HCT116 (cell line): ENCODE results near the gene ACOXL. TPM values are rescaled to one million over a fixed set of nuclear protein-coding genes. Genes with fewer than 3 reads are reported as not detected.

Experiments
- ATAC-seq: fragments of 200-7000 bp; cut with Tn5 transposase; 2 replicates; pipeline ENCODE4 v1.9.1; 2020; ENCODE audit warnings: mild to moderate bottlenecking, moderate library complexity
- BruUV-seq: library from RNA; stranded (reverse); fragments of 400-500 nt; replicated peaks from 2 replicates; lab custom pipeline; 2021; lab: Mats Ljungman, UMichigan
- CTCF ChIA-PET: fragments of 300-600 bp; sonication (Branson Sonifier 250); formaldehyde crosslinking; loops from one replicate; lab custom pipeline; 2021; ENCODE audit warnings: antibody characterized with exemption; lab: Charles Lee
- POLR2A ChIA-PET: fragments of 300-600, 350-600 bp; sonication (Branson Sonifier 250); formaldehyde crosslinking; loops from one replicate; lab custom pipeline; 2021; ENCODE audit warnings: antibody characterized with exemption; lab: Charles Lee
- RAD21 ChIA-PET, 2 experiments: fragments of 300-600 bp; sonication (Branson Sonifier 250); formaldehyde crosslinking; loops; one replicate each; lab custom pipeline; 2023; ENCODE audit warnings: low total read pairs in 2 of 2; ENCODE audit not compliant: uncharacterized antibody in 2 of 2, unreplicated experiment in 2 of 2, low non-redundant PET in 1 of 2; lab: Charles Lee
- DNase-seq: peaks from one replicate; pipeline ENCODE4 v3.0.0-alpha.2; 2010; ENCODE audit warnings: low read depth, low spot score
- H2AFZ ChIP-seq: fragments of 200-600 bp; shearing (Covaris generic), sonication (generic); 2 replicates; pipeline ENCODE4 v1.6.1; 2017; ENCODE audit warnings: low read depth, mixed run types, mixed read lengths, antibody characterized with exemption, low read length; ENCODE audit not compliant: poor library complexity, severe bottlenecking
- H3K27ac ChIP-seq: 2 replicates; pipeline ENCODE4 v1.5.1; 2012; ENCODE audit warnings: low read depth, low read length
- H3K27me3 ChIP-seq: fragments of 200-600 bp; sonication (generic); 2 replicates; pipeline ENCODE4 v1.6.1; 2016; ENCODE audit warnings: mixed run types, low read length, mixed read lengths; ENCODE audit not compliant: insufficient read depth
- H3K36me3 ChIP-seq, 2 experiments: fragments of 200-500 bp in 1 of 2; fragments of 200-600 bp in 1 of 2; sonication (Bioruptor generic) in 1 of 2; sonication (generic) in 1 of 2; 2 replicates each; pipeline versions ENCODE4 v1.5.1 to v1.6.1; 2014 to 2016; ENCODE audit warnings: low read length in 2 of 2, inconsistent platforms in 1 of 2, mixed read lengths in 1 of 2, mixed run types in 1 of 2; ENCODE audit not compliant: insufficient read depth in 2 of 2, control insufficient read depth in 1 of 2
- H3K4me1 ChIP-seq, 2 experiments: fragments of 200-600 bp in 1 of 2; sonication (generic) in 1 of 2; 2 replicates each; pipeline versions ENCODE4 v1.5.1 to v1.6.1; 2012 to 2017; ENCODE audit warnings: low read length in 2 of 2, inconsistent platforms in 1 of 2, mild to moderate bottlenecking in 1 of 2, mixed read lengths in 1 of 2, mixed run types in 1 of 2, moderate library complexity in 1 of 2; ENCODE audit not compliant: insufficient read depth in 2 of 2, control insufficient read depth in 1 of 2
- H3K4me2 ChIP-seq: fragments of 200-600 bp; sonication (generic); 2 replicates; pipeline ENCODE4 v1.6.1; 2017; ENCODE audit warnings: mixed run types, low read length, mixed read lengths
- H3K4me3 ChIP-seq, 2 experiments: fragments of 200-600 bp in 1 of 2; sonication (generic) in 1 of 2; replicated peaks in 1 of 2; 2 replicates each; pipeline ENCODE4 v1.5.1; 2011 to 2016; ENCODE audit warnings: low read length in 2 of 2, control low read depth in 1 of 2, low read depth in 1 of 2, mild to moderate bottlenecking in 1 of 2, mixed read lengths in 1 of 2, mixed run types in 1 of 2
- H3K79me2 ChIP-seq: fragments of 200-600 bp; sonication (generic); 2 replicates; pipeline ENCODE4 v1.6.1; 2017; ENCODE audit warnings: mild to moderate bottlenecking, mixed run types, low read length, moderate library complexity, mixed read lengths; ENCODE audit not compliant: insufficient read depth
- H3K9ac ChIP-seq: fragments of 200-600 bp; sonication (generic); 2 replicates; pipeline ENCODE4 v1.6.1; 2016; ENCODE audit warnings: low read length, mixed read lengths
- H3K9me2 ChIP-seq: fragments of 200-600 bp; sonication (generic), shearing (Covaris generic); 2 replicates; pipeline ENCODE4 v1.6.1; 2017; ENCODE audit warnings: mixed run types, mild to moderate bottlenecking, moderate library complexity; ENCODE audit not compliant: insufficient read depth
- H3K9me3 ChIP-seq, 2 experiments: fragments of 200-500 bp in 1 of 2; fragments of 200-600 bp in 1 of 2; sonication (Bioruptor generic) in 1 of 2; sonication (generic) in 1 of 2; 2 replicates each; pipeline ENCODE4 v1.6.1; 2014 to 2017; ENCODE audit warnings: low read length in 2 of 2, mixed read lengths in 2 of 2, inconsistent platforms in 1 of 2, low read depth in 1 of 2, mild to moderate bottlenecking in 1 of 2, mixed run types in 1 of 2, moderate library complexity in 1 of 2; ENCODE audit not compliant: control insufficient read depth in 1 of 2, insufficient read depth in 1 of 2
- H4K20me1 ChIP-seq: fragments of 200-600 bp; sonication (generic), shearing (Covaris generic); 2 replicates; pipeline ENCODE4 v1.6.1; 2017; ENCODE audit warnings: mixed run types, mild to moderate bottlenecking, moderate library complexity; ENCODE audit not compliant: insufficient read depth
- CBX3 ChIP-seq: IDR thresholded peaks from 2 replicates; pipeline ENCODE4 v1.6.1; 2012; ENCODE audit warnings: low read depth
- EGR1 ChIP-seq: IDR thresholded peaks from 2 replicates; pipeline ENCODE4 v1.6.1; 2012; ENCODE audit warnings: low read depth
- ELF1 ChIP-seq: IDR thresholded peaks from 2 replicates; pipeline ENCODE4 v1.6.1; 2012; ENCODE audit warnings: low read depth, borderline replicate concordance
- EZH2 ChIP-seq: fragments of 200-600 bp; sonication (generic); IDR thresholded peaks from 2 replicates; pipeline ENCODE4 v1.6.1; 2017; ENCODE audit warnings: antibody characterized with exemption, mixed run types
- EZH2phosphoT487 ChIP-seq: fragments of 200-600 bp; IDR thresholded peaks from 2 replicates; pipeline ENCODE4 v1.6.1; 2018; ENCODE audit warnings: antibody characterized with exemption, borderline replicate concordance
- FOSL1 ChIP-seq: IDR thresholded peaks from 2 replicates; pipeline ENCODE4 v1.6.1; 2012; ENCODE audit warnings: low read depth
- JUND ChIP-seq: IDR thresholded peaks from 2 replicates; pipeline ENCODE4 v1.6.1; 2012
- POLR2AphosphoS5 ChIP-seq: IDR thresholded peaks from 2 replicates; pipeline ENCODE4 v1.6.1; 2011; ENCODE audit warnings: mild to moderate bottlenecking, low read depth, low read length, moderate library complexity
- RAD21 ChIP-seq: IDR thresholded peaks from 2 replicates; pipeline ENCODE4 v1.6.1; 2012; ENCODE audit warnings: low read depth, mild to moderate bottlenecking
- SP1 ChIP-seq: IDR thresholded peaks from 2 replicates; pipeline ENCODE4 v1.6.1; 2012; ENCODE audit warnings: low read depth
- SRF ChIP-seq: IDR thresholded peaks from 2 replicates; pipeline ENCODE4 v1.6.1; 2012; ENCODE audit warnings: low read depth
- TCF7L2 ChIP-seq: IDR thresholded peaks from 2 replicates; pipeline ENCODE4 v1.7.0; 2011; ENCODE audit warnings: borderline replicate concordance, inconsistent platforms; ENCODE audit not compliant: insufficient read depth, insufficient read length; ENCODE audit errors: extremely low read depth
- YY1 ChIP-seq: IDR thresholded peaks from 2 replicates; pipeline ENCODE4 v1.6.1; 2011; ENCODE audit warnings: low read length, low read depth, moderate library complexity, mild to moderate bottlenecking; ENCODE audit not compliant: insufficient replicate concordance; ENCODE audit errors: extremely low read depth
- ZNF274 ChIP-seq: fragments of 200-500 bp; sonication (Bioruptor generic); IDR thresholded peaks from 2 replicates; pipeline ENCODE4 v1.6.1; 2014; ENCODE audit warnings: mild to moderate bottlenecking, low read depth, low read length, inconsistent platforms
- intact Hi-C: fragments of 100-400 bp; cut with micrococcal nuclease; formaldehyde crosslinking; loops from 2 replicates; pipeline ENCODE4 v1.10.0; 2022
- total RNA-seq: library from RNA; stranded (reverse); gene quantifications from one replicate; pipeline ENCODE4 v1.2.1, GENCODE V29; 2021; ENCODE audit not compliant: unreplicated experiment
- TF ChIP-seq, protein P1 (sequence below): IDR thresholded peaks from 2 replicates; pipeline ENCODE4 v1.6.1; 2012
- TF ChIP-seq, protein P2 (sequence below): IDR thresholded peaks from 2 replicates; pipeline ENCODE4 v1.6.1; 2012
- TF ChIP-seq, protein P3 (sequence below): IDR thresholded peaks from 2 replicates; pipeline ENCODE4 v1.6.1; 2012; ENCODE audit warnings: low read depth

The ACOXL gene
- total RNA-seq, 1 experiment from 2014 or later: 5.5 TPM

DNA sequence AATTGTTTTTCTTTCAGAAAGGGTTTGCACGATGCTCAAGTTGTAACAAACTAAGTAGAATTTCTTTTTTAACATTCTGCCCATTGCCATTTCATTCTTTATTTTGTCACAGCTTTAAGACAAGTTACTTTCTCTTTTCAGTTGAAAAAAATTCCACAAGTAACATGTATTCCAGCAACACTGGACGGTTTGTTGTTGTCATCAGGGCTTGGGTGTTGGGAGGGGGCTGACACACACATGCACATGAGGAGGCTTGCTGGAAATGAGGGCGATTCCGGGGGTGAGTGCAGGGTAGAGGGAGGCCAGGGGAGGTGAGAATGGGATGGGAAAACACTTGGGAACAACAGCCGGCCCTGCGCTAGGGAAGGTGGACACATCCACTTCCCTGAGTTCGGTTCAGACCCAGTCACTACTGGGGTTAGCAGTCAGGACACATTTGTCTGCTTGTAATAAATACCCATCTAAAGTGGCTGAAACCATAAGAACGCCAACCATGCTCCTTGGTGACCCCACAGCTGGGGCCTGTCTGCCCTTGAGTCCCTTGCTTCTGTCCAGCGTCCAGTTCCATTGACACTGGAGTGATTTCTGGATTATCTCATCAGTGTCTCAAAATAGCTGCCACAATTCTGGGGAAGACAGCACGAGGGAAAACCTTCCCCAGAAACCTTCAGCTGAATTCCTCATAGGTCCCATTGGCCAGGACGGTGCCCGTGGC is 246.5 kb downstream of the ACOXL start (continued):
- TF ChIP-seq YY1 (no peak), FOSL1 (no peak), JUND (no peak), EZH2 (no peak)

DNA sequence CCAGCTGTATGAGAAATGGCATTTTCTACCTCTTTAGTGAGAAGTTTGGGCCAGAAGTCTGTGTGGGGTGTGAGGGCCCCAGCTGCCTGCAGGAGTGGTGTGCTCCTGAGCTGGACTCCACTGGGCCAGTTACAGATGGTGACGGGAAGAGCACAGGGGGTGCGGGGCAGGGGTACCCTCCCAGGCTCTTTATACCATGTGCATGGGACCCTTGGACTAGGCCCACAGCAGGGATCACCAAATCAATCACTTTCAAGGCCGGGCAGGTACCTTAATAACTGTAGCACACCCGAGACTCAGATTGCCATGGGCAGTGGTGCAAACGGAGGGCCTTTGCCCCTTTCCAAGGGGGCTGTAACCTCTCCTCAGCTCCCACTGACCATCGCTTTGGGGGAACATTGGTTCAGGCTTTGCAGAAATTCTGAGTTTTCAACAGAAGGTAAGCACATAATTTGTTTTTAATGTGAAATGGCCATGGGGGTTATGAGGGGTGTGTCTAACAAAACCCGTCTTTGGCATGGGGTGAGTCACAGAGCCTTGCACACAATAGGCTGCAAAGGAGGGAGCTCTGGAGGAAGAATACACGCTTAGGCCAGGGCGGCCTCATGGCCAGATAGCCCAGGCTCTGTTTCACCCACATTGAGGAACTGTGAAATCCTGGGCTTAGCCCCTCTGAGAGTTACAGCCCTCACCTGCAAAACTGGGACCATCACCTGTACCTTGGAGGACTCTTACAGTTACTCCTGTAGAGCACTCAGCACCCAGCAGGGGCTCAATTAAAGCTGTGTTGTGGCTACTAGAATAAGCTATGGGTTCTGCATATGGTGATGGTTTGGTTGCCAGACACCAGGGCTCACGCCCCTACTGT is 247.3 kb downstream of the ACOXL start:
- H3K9me2 ChIP-seq: no peaks in the 10 kb centered on the region; the same call in 1 of the 2 replicates
- CTCF ChIA-PET: no interaction called here
- no peak for DNase-seq
- H3K4me3 ChIP-seq: no peak overlapping the region
- H3K27me3 ChIP-seq: no peaks in the 10 kb centered on the region
- RAD21 ChIA-PET: no interaction called here
- H3K4me1 ChIP-seq: no peaks in the 10 kb centered on the region
- no TSS peak for BruUV-seq
- no peak overlapping the region for H3K4me2 ChIP-seq
- no peaks in the 10 kb centered on the region for H3K9me3 ChIP-seq
- POLR2A ChIA-PET: no interaction called here
- TF ChIP-seq ELF1 (no peak), EGR1 (no peak), RAD21 (no peak), POLR2AphosphoS5 (no peak), EZH2phosphoT487 (no peak), SP1 (no peak), SRF (no peak), CBX3 (no peak), ZNF274 (no peak), TCF7L2 (no peak), YY1 (no peak)
- TF ChIP-seq, protein P1, sequence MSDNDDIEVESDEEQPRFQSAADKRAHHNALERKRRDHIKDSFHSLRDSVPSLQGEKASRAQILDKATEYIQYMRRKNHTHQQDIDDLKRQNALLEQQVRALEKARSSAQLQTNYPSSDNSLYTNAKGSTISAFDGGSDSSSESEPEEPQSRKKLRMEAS: no peak
- TF ChIP-seq, protein P2, sequence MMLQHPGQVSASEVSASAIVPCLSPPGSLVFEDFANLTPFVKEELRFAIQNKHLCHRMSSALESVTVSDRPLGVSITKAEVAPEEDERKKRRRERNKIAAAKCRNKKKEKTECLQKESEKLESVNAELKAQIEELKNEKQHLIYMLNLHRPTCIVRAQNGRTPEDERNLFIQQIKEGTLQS: no peak
- TF ChIP-seq, protein P3, sequence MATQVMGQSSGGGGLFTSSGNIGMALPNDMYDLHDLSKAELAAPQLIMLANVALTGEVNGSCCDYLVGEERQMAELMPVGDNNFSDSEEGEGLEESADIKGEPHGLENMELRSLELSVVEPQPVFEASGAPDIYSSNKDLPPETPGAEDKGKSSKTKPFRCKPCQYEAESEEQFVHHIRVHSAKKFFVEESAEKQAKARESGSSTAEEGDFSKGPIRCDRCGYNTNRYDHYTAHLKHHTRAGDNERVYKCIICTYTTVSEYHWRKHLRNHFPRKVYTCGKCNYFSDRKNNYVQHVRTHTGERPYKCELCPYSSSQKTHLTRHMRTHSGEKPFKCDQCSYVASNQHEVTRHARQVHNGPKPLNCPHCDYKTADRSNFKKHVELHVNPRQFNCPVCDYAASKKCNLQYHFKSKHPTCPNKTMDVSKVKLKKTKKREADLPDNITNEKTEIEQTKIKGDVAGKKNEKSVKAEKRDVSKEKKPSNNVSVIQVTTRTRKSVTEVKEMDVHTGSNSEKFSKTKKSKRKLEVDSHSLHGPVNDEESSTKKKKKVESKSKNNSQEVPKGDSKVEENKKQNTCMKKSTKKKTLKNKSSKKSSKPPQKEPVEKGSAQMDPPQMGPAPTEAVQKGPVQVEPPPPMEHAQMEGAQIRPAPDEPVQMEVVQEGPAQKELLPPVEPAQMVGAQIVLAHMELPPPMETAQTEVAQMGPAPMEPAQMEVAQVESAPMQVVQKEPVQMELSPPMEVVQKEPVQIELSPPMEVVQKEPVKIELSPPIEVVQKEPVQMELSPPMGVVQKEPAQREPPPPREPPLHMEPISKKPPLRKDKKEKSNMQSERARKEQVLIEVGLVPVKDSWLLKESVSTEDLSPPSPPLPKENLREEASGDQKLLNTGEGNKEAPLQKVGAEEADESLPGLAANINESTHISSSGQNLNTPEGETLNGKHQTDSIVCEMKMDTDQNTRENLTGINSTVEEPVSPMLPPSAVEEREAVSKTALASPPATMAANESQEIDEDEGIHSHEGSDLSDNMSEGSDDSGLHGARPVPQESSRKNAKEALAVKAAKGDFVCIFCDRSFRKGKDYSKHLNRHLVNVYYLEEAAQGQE: no peak
- H3K9ac ChIP-seq: no peak overlapping the region
- intact Hi-C loops: no loop called here
- no peak for ATAC-seq
- H3K27ac ChIP-seq: no peak overlapping the region
- H3K36me3 ChIP-seq: no peaks in the 10 kb centered on the region
- no peaks in the 10 kb centered on the region for H3K79me2 ChIP-seq
- no peaks in the 10 kb centered on the region for H4K20me1 ChIP-seq
- no peak overlapping the region for H2AFZ ChIP-seq
